ENCODE measurements around the gene SLC29A1.
A peak's percentile ranks its signal among the peaks of the same experiment; 100 is the strongest.

Gene SLC29A1

GRCh38 chr6:44255105-44255808, 31.9 kb downstream of the SLC29A1 start:
- DNase-seq (ENCODE audit: low read depth): peak; percentile 27

GRCh38 chr6:44255871-44256774, 32.7 kb downstream of the SLC29A1 start:
- no peak for DNase-seq (ENCODE audit: low read depth)

- DNase-seq (ENCODE audit: low read depth): no peak
These were observed 33.3 kb downstream of the SLC29A1 start for GRCh38 chr6:44256775-44257024.

GRCh38 chr6:44257025-44257752, 33.8 kb downstream of the SLC29A1 start, which contains the start of gene SLC35B2:
SLC35B2 (minus strand) TSS chr6:44257528; CDS start chr6:44257410, 118 bp downstream.
- DNase-seq (ENCODE audit: low read depth): peak; percentile 72

- DNase-seq (ENCODE audit: low read depth): no peak
These were observed 34.4 kb downstream of the SLC29A1 start for GRCh38 chr6:44257753-44258324.

GRCh38 chr6:44258325-44258863, 35.0 kb downstream of the SLC29A1 start:
- no peak for DNase-seq (ENCODE audit: low read depth)

- no peak for DNase-seq (ENCODE audit: low read depth)
These were observed 35.5 kb downstream of the SLC29A1 start for GRCh38 chr6:44258921-44259320.

- no peak for DNase-seq (ENCODE audit: low read depth)
These were observed 36.6 kb downstream of the SLC29A1 start for GRCh38 chr6:44260011-44260410.

- no peak for DNase-seq (ENCODE audit: low read depth)
These were observed 37.3 kb downstream of the SLC29A1 start for GRCh38 chr6:44260451-44261297.

- DNase-seq (ENCODE audit: low read depth): no peak
These were observed 38.2 kb downstream of the SLC29A1 start for GRCh38 chr6:44261581-44261980.

GRCh38 chr6:44262467-44263353, 39.3 kb downstream of the SLC29A1 start:
- DNase-seq (ENCODE audit: low read depth): no peak

GRCh38 chr6:44263354-44264100, 40.1 kb downstream of the SLC29A1 start:
- peak; percentile 48 for DNase-seq (ENCODE audit: low read depth)

- DNase-seq (ENCODE audit: low read depth): no peak
These were observed 41.0 kb downstream of the SLC29A1 start for GRCh38 chr6:44264154-44265006.

- DNase-seq (ENCODE audit: low read depth): peak; percentile 92
These were observed 41.8 kb downstream of the SLC29A1 start, which contains the start of gene NFKBIE for GRCh38 chr6:44265007-44265721. NFKBIE (minus strand) TSS chr6:44265551; CDS start chr6:44265346, 205 bp downstream.

GRCh38 chr6:44265722-44266233, 42.4 kb downstream of the SLC29A1 start:
- no peak for DNase-seq (ENCODE audit: low read depth)

GRCh38 chr6:44266347-44266746, 43.0 kb downstream of the SLC29A1 start:
- no peak for DNase-seq (ENCODE audit: low read depth)

- no peak for DNase-seq (ENCODE audit: low read depth)
These were observed 43.9 kb downstream of the SLC29A1 start for GRCh38 chr6:44267252-44267651.
